Measurements from ENCODE around the gene NASP. TPM values are rescaled to one million over a fixed set of nuclear protein-coding genes. Genes with fewer than 3 reads are reported as not detected.
A peak's percentile ranks its signal among the peaks of the same experiment; 100 is the strongest.

The NASP gene
- total RNA-seq, 4 donors from 2014 or later = 45.8 to 98.3 (median 75.1) TPM

GRCh38 chr1:45569571-45569961 is 14.3 kb upstream of the NASP start:
- no peak for DNase-seq

GRCh38 chr1:45569962-45570581 is 13.8 kb upstream of the NASP start:
- no peaks in the 10 kb centered on the region for H3K4me1 ChIP-seq
- intact Hi-C loops (cut with DNase I) = loop anchor here (5.0 to 10.0 kb wide), 3 partner anchors 58 to 555 kb away; partner anchors contain the start of genes HECTD3 and UROD
- H3K9me3 ChIP-seq = no peaks in the 10 kb centered on the region
- H3K27ac ChIP-seq = no peak overlapping the region
- peak; percentile 76 to 79 for DNase-seq
- 11 to 17% methylated on average over 7 to 8 of the region's 8 CpGs for WGBS, 2 donors
- H3K36me3 ChIP-seq = peaks cover 19 to 26% of the 10 kb centered on the region in 2 donors
- no peak overlapping the region for H3K4me3 ChIP-seq (replicated peaks in 1 of 3)
- peak; percentile 95 to 98 (median 96) for TF ChIP-seq CTCF (IDR thresholded peaks at IDR 0.05)
- TF ChIP-seq POLR2A (IDR thresholded peaks at IDR 0.05) = no peak
- no peaks in the 10 kb centered on the region for H3K27me3 ChIP-seq

More at GRCh38 chr1:45569571-45569961, 14.3 kb upstream of the NASP start:
- intact Hi-C loops (cut with DNase I) = loop anchor here (5.0 to 10.0 kb wide), 2 partner anchors 57 to 555 kb away; partner anchors contain the start of genes HECTD3 and UROD
- Histone ChIP-seq H3K4me3 (replicated peaks in 1 of 3) (no peak overlapping the region), H3K27ac (no peak overlapping the region), H3K4me1 (no peaks in the 10 kb centered on the region), H3K27me3 (no peaks in the 10 kb centered on the region), H3K9me3 (no peaks in the 10 kb centered on the region), H3K36me3 (peaks cover 19 to 26% of the 10 kb centered on the region in 2 donors)
- WGBS, 2 donors = 63 to 74% methylated on average over 4 of the region's 4 CpGs
- TF ChIP-seq CTCF (IDR thresholded peaks at IDR 0.05) (no peak), POLR2A (IDR thresholded peaks at IDR 0.05) (no peak)

- Histone ChIP-seq H3K4me3 (replicated peaks in 1 of 3) (no peak overlapping the region), H3K36me3 (peaks cover 19 to 26% of the 10 kb centered on the region in 2 donors), H3K27me3 (no peaks in the 10 kb centered on the region), H3K27ac (no peak overlapping the region), H3K9me3 (no peaks in the 10 kb centered on the region), H3K4me1 (no peaks in the 10 kb centered on the region)
- TF ChIP-seq POLR2A (IDR thresholded peaks at IDR 0.05) = no peak
- TF ChIP-seq CTCF (IDR thresholded peaks at IDR 0.05) = no peak
- intact Hi-C loops (cut with DNase I) = loop anchor here (5.0 kb wide), 1 partner anchor 213 kb away; no protein-coding TSS in a partner anchor
- WGBS, 2 donors = 95% methylated on average over 4 of the region's 4 CpGs
- DNase-seq = no peak
Measured at GRCh38 chr1:45570631-45571030, 13.2 kb upstream of the NASP start.

GRCh38 chr1:45573231-45573804 is 10.5 kb upstream of the NASP start:
- intact Hi-C loops (cut with DNase I) = loop anchor here (5.0 kb wide), 1 partner anchor 216 kb away; no protein-coding TSS in a partner anchor
- no peak for DNase-seq
- Histone ChIP-seq H3K27ac (no peak overlapping the region), H3K9me3 (no peaks in the 10 kb centered on the region), H3K36me3 (peaks cover 8 to 9% of the 10 kb centered on the region in 2 donors), H3K4me3 (replicated peaks in 1 of 3) (no peak overlapping the region), H3K4me1 (no peaks in the 10 kb centered on the region), H3K27me3 (no peaks in the 10 kb centered on the region)
- WGBS, 2 donors = 69 to 72% methylated on average over 3 of the region's 3 CpGs
- TF ChIP-seq POLR2A (IDR thresholded peaks at IDR 0.05) (no peak), CTCF (IDR thresholded peaks at IDR 0.05) (no peak)

- 91 to 98% methylated on average over 7 of the region's 7 CpGs for WGBS, 2 donors
Measured at GRCh38 chr1:45574105-45574626, 9.7 kb upstream of the NASP start.

More at GRCh38 chr1:45574105-45574626, 9.7 kb upstream of the NASP start:
- no peak overlapping the region for H3K4me3 ChIP-seq (replicated peaks in 1 of 3)
- TF ChIP-seq CTCF (IDR thresholded peaks at IDR 0.05) (no peak), POLR2A (IDR thresholded peaks at IDR 0.05) (no peak)
- H3K9me3 ChIP-seq = no peaks in the 10 kb centered on the region
- H3K27ac ChIP-seq = no peak overlapping the region
- intact Hi-C loops (cut with DNase I) = loop anchor here (5.0 kb wide), 1 partner anchor 217 kb away; no protein-coding TSS in a partner anchor
- no peaks in the 10 kb centered on the region for H3K27me3 ChIP-seq
- DNase-seq = no peak
- H3K36me3 ChIP-seq = peaks cover 1 to 3% of the 10 kb centered on the region in 2 donors
- H3K4me1 ChIP-seq = no peaks in the 10 kb centered on the region
